Esophagus squamous epithelium (tissue), 4 donors: Measurements from ENCODE around the gene DUSP28.

Source experiments
- POLR2A ChIP-seq, 4 donors: fragments of 450-650 bp; IDR thresholded peaks; one replicate each; pipeline ENCODE4 v1.6.1; 2017; ENCODE audit warnings: antibody characterized with exemption in 4 of 4, mild to moderate bottlenecking in 4 of 4, moderate library complexity in 3 of 4
- TF ChIP-seq, protein P1 (sequence below), 6 experiments: fragments of 450-650 bp in 4 of 6; fragments of 200-600 bp in 2 of 6; sonication (generic) in 2 of 6; IDR thresholded peaks; one replicate each; pipeline ENCODE4 v1.5.1; 2016 to 2019; ENCODE audit warnings: antibody characterized with exemption in 6 of 6, mild to moderate bottlenecking in 4 of 6, moderate library complexity in 4 of 6

DNA sequence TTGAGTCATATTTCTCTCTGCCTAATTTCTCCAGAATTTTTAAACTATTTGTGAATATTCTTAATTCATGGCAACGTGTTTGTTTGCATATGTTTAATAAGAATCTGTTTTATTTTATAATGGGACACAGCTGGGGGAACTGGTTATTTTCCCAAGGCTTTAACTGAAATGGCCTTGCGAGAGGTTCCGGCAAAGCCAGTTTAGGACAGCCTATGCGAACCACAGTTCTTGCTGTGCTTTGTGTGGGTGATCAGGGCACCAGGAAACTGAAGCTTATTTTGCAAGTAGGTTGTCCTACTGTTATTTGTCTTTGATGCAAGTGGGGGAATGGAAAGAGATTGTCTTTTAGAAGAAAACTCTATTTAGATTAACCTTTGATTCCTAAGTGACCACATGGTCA lies 8.9 kb upstream of the DUSP28 start:
- TF ChIP-seq POLR2A (IDR thresholded peaks at IDR 0.05): no peak
- TF ChIP-seq, protein P1, sequence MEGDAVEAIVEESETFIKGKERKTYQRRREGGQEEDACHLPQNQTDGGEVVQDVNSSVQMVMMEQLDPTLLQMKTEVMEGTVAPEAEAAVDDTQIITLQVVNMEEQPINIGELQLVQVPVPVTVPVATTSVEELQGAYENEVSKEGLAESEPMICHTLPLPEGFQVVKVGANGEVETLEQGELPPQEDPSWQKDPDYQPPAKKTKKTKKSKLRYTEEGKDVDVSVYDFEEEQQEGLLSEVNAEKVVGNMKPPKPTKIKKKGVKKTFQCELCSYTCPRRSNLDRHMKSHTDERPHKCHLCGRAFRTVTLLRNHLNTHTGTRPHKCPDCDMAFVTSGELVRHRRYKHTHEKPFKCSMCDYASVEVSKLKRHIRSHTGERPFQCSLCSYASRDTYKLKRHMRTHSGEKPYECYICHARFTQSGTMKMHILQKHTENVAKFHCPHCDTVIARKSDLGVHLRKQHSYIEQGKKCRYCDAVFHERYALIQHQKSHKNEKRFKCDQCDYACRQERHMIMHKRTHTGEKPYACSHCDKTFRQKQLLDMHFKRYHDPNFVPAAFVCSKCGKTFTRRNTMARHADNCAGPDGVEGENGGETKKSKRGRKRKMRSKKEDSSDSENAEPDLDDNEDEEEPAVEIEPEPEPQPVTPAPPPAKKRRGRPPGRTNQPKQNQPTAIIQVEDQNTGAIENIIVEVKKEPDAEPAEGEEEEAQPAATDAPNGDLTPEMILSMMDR (IDR thresholded peaks at IDR 0.05): no peak
